Renal pelvis (tissue), 4 donors: ENCODE measurements around the gene ADORA3. TPM values are rescaled to one million over a fixed set of nuclear protein-coding genes. Genes with fewer than 3 reads are reported as not detected.

Experiments
- DNase-seq: peaks from one replicate; pipeline ENCODE4 v3.0.0-alpha.2; 2013
- polyA plus RNA-seq, 3 donors: library from polyadenylated mRNA; unstranded; fragments of 120-200 nt; gene quantifications; one replicate each; pipeline ENCODE4 v1.2.1, GENCODE V29; 2013; ENCODE audit not compliant: insufficient read length in 3 of 3

ADORA3 gene
- polyA plus RNA-seq, 3 donors, result 0.30 to 0.78 (median 0.65) TPM

DNA sequence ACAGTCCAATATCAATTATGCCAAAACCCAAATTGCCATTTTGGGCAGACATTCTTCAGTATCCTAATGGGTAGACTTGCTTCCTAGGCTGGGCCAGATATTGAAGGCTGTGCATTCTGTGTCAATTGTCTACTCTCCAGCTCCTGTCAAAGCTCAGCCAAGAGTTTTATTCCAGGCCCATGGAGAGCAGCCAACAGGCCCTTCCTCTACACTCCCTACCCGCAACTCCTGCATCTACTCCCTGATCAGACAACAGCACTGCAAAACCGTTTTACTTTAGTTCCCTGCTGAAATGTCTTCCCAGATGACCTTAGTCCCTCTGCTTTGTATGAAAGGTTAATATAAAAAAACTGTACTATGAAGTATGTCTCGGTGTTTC is 6.6 kb upstream of the ADORA3 start:
- DNase-seq, result peak; percentile 17

DNA sequence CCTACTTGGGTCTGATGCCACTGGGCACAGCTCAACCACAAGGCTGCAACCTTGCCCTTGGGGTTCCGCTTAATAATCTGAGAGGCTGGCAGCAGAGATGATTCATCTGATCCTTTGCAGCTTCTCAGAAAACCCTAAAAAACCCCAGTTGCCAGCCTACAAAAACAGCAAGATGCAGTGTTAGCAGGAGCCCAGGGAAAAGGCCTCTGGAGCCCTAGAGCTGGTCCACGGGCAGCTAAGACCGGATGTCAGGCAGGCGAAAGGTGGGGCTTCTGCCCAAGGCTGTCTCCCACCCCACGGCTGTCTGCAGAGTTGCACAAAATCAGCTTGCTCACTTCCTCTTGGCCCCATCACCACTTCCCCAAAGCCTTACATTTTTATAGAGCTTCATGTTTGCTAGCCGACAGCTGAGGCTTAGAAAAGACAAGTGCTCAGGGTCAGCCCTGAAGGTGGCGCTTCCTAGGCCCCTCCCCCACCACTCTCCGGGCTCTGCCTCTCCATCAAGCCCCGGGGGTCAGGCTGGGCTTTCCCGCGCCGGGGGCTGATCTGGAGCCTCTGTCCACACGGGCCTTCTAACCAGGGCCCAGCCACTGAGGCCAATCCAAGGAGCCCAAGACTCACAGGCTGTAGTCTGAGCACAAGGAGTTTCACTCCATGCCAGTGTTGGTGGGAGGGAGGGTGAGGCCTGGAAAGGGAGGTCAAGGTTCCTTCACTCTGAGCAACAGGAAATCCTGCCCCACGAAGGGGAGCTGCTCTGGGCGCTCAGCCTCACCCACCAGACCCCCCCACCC is 4.2 kb upstream of the ADORA3 start:
- DNase-seq, result no peak

DNA sequence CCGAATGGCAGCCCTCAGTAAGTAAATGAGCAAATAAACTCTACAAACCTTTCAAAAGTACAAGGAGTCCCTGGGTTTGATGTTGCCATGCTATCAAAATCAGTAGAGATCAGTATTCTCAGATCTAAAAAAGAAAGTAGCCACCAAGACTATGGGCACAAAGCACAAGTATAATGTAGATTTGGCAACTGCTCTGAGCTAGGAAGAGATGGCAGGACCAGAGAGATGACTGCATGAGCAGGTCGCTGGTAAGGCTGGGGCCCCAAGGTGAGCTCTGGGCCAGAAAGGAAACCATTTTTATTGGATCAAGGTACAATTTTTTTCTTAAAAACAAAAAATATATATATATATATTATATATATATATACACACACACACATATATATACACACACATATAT is 3.1 kb upstream of the ADORA3 start:
- no peak for DNase-seq

DNA sequence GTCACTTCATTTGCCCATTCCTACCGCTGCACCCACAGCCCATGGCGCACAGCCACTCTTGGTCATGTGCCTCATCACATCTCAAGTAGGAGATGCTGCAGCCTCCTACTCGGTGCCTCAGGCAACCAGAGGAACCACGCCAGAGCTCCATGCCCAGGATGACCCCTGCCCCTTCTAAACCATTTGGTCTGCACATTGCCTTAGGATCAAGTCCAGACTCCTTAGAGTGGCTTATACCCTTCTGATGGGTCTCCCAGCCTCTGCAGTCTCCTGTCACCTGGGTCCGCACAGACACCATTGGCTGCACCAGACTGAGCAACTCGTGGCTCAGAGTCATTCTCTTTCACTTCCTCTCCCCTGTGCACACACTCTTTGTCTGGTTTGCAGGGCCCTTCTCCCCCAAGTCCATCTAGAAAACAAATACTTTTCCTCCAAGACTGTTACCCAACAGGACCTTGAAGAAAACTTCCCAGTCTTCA is 2.2 kb upstream of the ADORA3 start:
- DNase-seq, result no peak

DNA sequence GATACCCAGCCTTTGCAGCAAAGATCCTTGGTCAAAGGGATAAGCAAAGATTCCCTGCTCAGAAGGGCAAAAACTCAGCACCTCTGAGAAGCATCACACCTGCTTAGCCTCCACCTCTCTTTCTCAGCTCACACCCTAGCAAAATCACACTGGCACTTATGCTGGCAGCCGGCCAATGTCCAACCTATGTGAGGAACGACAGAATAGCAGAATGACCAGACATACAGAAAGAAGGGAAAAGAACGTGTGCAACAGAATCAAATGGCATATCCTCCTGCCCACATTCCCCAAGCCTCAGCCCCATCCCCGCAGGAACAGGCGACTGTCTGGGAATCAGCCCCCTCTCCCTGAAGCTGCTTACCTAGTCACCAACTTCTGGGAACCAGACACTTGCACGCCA is 664 bp upstream of the ADORA3 start:
- DNase-seq, result no peak

DNA sequence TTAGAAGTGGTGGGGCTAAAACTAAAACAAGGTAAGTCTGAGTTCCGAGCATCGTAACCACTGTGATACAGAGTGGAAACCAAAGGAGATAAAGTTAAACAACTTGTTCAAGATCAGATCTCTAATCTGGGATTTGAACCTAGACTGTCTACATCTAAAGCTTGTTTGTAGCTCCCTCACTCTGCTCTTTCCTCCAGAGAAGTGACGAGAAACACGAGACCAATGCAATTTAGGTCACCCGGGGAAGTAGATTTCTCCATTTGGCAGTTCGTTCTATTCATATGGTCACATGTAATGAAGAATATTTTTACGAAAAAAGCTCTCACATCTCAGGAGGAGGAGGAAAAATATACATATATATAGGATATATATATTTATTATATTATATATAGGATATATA is 1.8 kb downstream of the ADORA3 start:
- DNase-seq, result no peak

DNA sequence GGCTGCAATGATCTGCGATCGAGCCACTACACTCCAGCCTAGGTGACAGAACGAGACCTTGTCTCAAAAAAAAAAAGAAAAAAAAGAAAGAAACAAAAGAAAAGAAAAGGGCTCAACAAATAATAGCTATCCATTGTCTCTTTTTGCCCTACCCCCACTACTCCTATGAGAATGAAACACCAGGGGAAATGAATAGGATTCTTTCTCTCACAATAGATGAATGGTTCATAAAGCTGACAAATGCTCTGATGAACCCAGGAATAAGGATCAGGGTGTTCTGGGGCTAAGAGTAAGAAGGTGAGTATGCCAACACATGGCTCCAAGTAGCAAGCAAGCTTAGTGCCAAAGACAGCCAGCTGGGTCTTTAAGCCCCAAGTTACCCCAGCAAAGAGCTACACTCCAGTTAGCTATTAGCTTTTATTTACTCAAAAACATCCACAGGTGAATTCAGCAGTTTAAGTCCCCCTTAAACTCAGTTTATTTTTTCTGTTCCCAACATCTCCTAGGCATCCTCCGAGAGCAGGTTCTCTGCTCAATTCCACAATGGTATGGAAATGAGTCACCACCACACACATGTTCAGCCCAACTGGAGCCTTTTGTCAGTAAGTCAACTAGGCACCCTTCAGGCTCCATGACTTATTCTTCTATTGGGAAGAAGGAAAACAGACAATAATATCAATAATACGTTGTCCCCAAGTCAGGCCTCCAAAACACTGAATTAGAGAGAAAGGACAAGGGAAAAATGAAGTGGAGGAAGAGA is 4.2 kb downstream of the ADORA3 start:
- DNase-seq, result no peak

DNA sequence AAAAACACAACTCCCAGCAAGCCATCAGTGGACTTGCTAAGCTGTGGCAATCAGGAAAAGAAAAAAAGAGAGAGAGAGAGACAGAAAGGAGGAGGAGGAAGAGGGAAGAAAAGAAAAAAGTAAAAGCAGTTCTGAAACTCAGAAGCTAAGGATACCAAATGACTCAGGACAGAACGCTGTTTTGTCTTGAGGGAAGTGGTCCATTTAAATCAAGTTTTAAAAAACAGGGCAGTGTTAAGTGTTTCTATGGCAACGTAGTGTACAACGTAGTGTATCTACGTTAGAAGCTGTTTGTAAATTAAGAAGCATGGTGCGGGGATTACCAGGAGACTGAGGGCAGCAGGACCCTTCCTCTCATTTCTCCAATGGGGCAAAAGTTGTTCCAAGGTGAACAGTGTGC is 5.8 kb downstream of the ADORA3 start:
- no peak for DNase-seq

DNA sequence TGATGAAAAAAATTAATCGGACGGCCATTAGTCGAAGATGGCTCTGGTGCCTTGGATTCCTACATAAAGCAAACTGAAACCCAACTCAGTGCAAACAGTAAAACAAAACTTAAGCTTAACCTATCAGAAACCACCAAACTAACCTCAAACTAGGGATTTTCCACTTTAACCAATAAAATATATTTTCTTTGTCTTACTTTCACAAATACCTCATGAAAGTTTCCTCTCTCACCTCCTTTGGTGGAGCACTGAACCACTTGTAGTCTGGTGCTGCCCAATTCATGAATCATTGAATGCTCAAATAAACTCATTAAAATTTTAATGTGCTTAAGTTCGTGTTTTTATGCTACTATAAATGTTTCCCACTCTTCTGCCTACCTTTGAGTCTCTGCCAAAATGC is 7.0 kb downstream of the ADORA3 start:
- DNase-seq, result no peak

DNA sequence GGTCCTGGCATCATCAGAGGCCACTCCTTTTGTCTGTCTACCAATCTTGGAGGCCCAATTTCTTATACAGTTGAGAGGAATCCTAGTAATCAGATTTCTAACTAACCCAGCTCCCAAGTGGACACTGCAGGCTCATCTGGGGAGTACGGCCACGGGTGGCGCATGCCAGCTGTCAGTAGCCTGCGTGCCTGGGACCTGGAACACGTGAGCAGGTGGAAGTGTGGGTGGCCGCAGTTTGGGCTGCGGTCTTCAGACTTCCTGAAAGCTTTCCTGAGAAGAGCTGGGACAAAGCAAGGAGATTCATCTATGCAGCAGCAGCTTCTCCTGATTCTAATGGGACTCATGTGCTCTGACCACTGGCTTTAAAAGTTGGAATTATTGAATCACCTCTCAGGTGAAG is 12.4 kb downstream of the ADORA3 start:
- DNase-seq, result no peak

DNA sequence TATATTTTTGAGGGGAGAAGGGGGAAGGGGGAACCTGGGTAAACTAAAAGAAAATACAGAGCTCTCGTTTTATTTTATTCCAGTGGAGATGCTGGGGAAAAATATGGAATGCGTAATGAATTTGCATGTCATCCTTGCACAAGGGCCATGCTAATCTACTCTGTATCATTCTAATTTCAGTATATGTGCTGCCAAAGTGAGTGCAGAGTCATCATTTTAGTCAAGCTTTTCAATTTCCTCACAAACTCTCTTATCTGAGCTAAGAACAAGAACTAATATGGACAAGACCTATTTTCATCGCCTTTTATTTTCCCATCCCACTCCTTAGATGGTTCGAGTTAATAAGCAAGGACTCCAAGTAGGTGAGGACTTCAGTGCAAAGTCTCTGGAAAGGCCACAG is 13.2 kb downstream of the ADORA3 start:
- no peak for DNase-seq

DNA sequence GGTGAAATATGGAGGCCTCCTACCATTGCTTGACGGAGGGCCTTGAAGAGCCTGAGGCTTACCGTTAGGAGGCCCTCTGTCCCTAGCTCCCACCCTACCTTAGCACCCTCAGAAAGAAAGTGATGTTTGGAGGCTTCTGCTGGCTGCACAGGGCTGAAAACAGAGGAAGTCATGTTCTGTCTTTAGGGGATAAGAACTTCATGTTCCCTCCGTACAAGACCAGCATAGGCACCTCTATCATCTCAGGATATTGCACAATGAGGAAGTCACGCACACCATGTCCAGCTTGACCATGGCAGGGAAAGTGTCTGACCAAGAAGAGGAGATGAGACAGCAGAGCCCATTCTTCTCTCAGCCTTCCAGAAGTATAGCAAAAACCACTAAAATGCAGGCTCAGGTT is 13.8 kb downstream of the ADORA3 start:
- no peak for DNase-seq

DNA sequence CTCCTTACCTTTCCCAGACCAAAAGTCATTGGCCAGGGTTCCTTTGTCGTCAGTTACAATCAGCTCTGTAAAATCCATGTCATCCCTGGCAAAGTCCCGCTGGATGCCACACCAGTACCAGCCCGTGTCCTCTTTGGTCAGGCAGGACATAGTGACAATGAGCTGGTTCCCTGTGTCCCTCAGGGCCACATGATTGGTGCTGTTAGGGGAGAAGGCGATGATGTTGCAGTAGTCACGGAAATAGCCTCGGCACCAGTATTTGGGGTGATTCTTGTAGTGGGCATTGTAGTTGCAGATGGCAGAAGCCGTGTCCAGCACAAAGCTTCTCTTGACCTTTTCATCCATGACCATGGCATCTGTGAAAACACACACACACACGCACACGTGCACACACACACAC is 14.8 kb downstream of the ADORA3 start:
- DNase-seq, result no peak

DNA sequence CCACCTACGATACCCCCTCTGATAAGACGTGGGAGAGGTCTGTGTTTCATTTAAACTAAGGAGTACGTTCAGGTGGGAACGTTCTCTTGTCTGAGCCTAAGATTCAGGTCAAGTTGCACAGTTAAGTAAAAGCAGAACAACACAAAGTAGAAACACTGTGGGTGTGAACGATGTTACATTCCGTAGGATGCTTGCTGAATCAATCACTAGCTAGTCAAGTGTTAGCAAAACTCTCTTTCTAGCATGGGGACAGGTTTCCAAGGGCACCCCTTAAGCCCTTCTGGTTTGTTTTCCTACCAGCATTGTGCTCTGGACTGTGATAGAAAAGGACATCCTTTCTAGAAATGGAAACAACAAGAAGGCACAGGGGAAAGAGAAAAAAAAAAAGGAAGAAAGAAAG is 16.3 kb downstream of the ADORA3 start:
- DNase-seq, result no peak

DNA sequence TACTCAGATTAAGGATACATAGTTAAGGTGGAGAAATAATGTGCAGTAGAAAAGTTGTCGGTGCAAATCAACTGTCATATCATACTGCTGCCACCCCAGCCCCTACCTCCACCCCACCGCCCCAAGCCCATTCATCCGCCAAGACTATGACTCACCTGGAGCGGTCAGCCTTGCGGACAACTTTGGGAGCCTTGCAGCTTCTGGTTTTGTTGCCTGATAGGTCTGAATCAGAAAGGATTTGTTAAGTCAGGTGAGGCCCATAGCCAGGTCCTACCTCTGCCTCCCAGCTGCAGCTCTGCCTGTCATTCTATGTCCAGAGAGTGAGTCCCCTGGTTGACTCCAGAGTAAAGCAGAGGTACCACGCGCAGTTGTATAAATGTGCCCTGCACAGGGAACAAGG is 17.0 kb downstream of the ADORA3 start:
- no peak for DNase-seq

DNA sequence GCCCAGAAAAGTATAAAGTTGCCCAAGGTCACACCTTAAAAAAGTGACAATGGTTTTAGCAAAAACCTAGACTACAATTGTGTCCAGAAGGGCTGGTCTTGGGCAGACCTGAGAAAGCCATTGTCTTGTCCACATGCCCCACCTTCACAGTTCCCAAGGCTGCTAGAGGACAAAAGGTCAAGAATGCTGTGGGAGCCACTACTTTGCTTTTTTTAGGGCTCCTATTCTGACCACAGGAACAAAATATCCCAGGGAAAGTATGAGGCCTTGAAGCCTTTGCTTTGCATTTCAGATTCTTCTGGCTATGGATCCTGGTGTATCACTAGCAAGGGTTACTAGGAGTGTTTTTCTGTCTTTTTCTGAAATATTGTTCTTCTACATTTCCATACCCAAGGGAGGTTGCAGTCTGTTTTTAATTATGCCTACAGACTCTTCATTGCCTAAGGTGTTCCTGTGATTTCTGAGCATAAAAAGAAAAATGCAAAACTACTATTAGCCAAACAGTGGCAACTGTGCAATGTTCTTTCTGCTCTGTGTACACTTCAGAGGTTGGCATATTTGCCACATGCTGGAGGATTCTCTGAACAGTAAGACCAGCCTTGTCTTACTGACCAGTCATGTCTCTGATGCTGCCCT is 18.9 kb downstream of the ADORA3 start:
- no peak for DNase-seq

DNA sequence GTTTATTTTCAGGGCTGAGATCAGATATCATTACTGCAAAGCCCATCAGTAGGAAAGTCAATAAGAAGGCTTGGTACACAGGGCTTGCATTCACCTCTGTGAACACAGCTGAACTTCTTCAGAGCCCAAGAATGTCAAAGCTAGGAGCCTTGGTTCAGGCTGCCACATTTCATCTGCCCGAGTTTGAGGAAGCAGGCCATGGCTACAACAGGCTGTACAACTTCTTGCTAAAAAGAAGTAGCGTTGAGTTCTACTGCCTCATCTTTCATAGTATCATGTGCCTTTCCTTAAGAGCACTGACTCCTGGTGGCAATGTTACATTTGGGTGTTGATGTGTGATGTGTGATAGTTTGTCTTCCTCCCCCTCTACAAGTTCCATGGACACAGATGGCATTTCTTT is 19.6 kb downstream of the ADORA3 start:
- no peak for DNase-seq

DNA sequence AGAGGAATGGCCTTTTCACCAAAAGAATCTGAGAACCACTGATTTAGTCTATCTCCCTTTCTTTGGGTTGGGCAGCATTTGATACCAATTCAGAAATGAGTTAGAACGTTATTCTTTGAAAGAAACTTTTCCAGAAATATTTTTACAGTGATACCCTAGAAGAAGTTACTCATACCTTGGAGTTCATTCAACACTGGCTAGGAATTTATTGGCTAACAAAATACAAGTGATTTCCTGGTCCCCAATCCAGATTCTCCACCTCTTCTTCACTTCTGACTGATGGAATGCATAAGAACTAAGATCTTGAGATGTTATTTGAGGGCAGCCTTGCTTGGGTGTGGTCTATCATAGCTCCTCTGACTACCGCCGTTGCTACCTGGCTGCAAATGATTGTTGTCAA is 20.3 kb downstream of the ADORA3 start:
- DNase-seq, result no peak

DNA sequence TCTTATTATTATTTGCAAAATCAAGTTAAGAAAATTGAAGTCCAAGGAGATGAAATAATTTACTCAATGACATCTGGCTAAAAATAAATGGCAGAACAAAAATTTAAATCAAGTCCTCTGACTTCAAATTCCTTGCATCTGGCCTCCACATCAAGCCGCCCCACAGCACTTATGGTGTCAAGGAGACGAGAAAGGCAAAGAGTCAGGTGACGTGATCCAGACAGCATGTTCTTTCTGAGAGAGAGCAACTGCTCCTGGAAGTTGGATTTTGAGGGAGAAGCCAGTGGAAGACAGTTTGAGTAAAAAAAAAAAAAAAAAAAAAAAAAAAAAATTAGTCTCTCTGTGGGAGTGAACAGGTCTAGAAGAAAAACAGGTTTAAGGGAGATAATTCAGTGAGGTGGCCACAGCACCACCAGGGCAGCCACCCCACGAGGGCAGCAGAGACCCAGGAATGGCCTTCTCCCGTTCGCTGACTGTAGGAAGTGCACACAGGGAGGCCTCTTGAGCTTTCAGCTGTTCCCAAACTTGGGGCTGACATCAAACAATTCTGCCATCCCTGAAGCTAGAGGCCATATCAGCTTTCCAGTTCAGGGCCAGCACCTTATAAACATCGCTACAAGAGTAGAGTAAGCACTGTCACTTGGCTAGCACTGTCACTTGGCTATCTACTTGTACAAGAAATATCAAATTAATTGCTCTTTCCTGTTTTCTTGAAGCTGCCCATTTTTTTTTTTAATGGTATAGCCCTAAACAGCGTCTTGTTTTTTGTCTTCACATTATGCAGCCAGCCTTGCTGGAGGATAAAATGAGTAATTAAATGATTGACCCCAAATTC is 21.8 kb downstream of the ADORA3 start:
- DNase-seq, result peak; percentile 70

DNA sequence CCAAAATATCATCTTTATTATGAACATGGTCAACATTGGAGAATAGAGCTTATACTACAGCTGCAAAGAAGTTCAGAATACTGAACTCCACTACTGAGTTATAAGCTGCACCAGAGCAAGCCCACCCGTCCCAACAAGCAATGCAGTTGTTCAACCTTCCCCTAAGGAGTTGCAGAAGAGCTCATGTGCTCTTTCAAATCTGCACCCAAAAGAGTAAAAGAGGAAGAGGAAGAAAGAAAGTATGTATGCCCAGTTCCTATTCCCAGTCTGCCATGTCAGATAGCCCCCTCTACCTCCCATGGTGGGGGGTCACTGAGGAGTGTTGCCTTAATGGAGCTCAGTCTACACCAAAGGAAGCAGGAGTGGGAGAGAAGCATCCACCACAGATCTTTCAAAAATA is 22.8 kb downstream of the ADORA3 start:
- DNase-seq, result no peak

DNA sequence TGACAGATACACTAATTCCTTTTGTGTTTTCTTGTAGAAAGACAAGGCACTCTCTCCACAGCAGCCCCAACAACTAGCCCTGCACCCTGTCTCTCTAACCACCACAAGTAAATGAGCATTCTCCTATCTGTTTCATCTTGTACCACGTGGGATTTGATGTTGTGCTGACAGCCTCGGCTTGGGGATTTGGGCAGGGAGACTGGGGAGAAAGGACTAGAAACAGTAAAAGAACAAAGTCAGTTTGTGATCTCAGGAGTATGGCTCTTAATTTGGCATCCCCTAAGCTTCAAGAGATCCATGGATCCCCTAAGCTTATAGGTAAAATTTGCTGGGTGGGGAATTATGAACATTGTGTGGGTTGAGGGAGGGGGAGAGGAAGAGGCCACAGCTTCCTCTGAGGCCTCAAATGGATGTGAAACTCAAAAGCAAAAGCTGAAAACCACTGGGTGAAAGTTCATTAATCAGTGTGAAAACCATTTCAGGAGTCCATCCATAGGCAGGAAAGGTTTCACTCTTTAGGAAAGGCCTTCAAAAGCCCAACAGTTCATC is 26.6 kb downstream of the ADORA3 start:
- DNase-seq, result no peak

DNA sequence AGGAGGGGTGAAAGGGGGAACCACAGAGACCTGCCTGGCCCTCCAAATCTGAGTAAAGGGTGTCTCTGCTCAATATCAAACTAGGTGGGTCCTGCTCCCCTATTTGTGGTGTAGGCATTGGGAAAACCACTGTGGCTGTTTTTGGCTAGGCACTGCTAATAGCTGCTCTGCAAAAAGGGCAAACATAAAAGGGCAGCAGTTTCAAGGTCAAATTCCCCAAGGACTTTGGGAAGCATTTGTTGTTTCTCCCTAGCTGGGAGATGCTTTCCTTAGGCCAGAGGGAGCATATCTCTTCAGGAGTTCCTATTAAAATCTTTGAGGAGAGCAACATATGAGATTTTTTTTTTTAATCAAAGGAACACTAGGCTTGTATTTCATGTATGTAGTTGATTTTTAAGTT is 27.2 kb downstream of the ADORA3 start:
- no peak for DNase-seq
